MM.1S (cell line): ENCODE results near the gene BTBD9.

ENCODE experiments used
- DNase-seq: peaks from one replicate; pipeline ENCODE4 v3.0.0-alpha.2; 2015
- H2AFZ ChIP-seq: fragments of 300-600 bp; sonication (generic); 2 replicates; pipeline ENCODE4 v1.6.0; 2016; ENCODE audit warnings: antibody characterized with exemption, low read length
- H3F3A ChIP-seq: fragments of 300-600 bp; sonication (generic); 2 replicates; pipeline ENCODE4 v1.6.1; 2016; ENCODE audit warnings: mild to moderate bottlenecking, antibody characterized with exemption, low read length, moderate library complexity, mixed read lengths; ENCODE audit not compliant: insufficient read depth
- H3K27ac ChIP-seq: fragments of 300-600 bp; sonication (generic); 2 replicates; pipeline ENCODE4 v1.5.1; 2016; ENCODE audit warnings: mild to moderate bottlenecking, low read length
- H3K27me3 ChIP-seq: fragments of 300-600 bp; sonication (generic); replicated peaks from 2 replicates; pipeline ENCODE4 v1.6.0; 2016; ENCODE audit warnings: low read length; ENCODE audit not compliant: insufficient read depth
- H3K36me3 ChIP-seq: fragments of 300-600 bp; sonication (generic); replicated peaks from 2 replicates; pipeline ENCODE4 v1.6.1; 2016; ENCODE audit warnings: mild to moderate bottlenecking, low read length, mixed read lengths; ENCODE audit not compliant: insufficient read depth
- H3K4me1 ChIP-seq: fragments of 300-600 bp; sonication (generic); 2 replicates; pipeline ENCODE4 v1.6.1; 2016; ENCODE audit warnings: low read length, mixed read lengths
- H3K4me2 ChIP-seq: fragments of 300-600 bp; sonication (generic); 2 replicates; pipeline ENCODE4 v1.6.0; 2016; ENCODE audit warnings: low read depth, low read length
- H3K4me3 ChIP-seq: fragments of 300-600 bp; sonication (generic); 2 replicates; pipeline ENCODE4 v1.5.1; 2016; ENCODE audit warnings: low read length, mixed read lengths
- H3K79me2 ChIP-seq: fragments of 300-600 bp; sonication (generic); 2 replicates; pipeline ENCODE4 v1.6.1; 2016; ENCODE audit warnings: mixed run types, low read length, mixed read lengths
- H3K9ac ChIP-seq: fragments of 300-600 bp; sonication (generic); 2 replicates; pipeline ENCODE4 v1.6.1; 2016; ENCODE audit warnings: low read length, mixed read lengths
- H3K9me2 ChIP-seq: fragments of 300-600 bp; sonication (generic); replicated peaks from 2 replicates; pipeline ENCODE4 v1.6.1; 2016; ENCODE audit warnings: mild to moderate bottlenecking, low read length, mixed read lengths; ENCODE audit not compliant: insufficient read depth
- H3K9me3 ChIP-seq: fragments of 300-600 bp; sonication (generic); replicated peaks from 2 replicates; pipeline ENCODE4 v1.6.1; 2016; ENCODE audit warnings: mild to moderate bottlenecking, low read length, mixed read lengths; ENCODE audit not compliant: insufficient read depth
- H4K20me1 ChIP-seq: fragments of 300-600 bp; sonication (generic); 2 replicates; pipeline ENCODE4 v1.6.1; 2016; ENCODE audit warnings: mild to moderate bottlenecking, low read length, moderate library complexity, mixed read lengths; ENCODE audit not compliant: insufficient read depth
- CTCF ChIP-seq: fragments of 300-600 bp; sonication (generic); IDR thresholded peaks from 2 replicates; pipeline ENCODE4 v1.5.1; 2016; ENCODE audit warnings: antibody characterized with exemption, low read length, mixed read lengths
- EZH2 ChIP-seq: fragments of 300-600 bp; sonication (generic); optimal IDR thresholded peaks from 2 replicates; pipeline ENCODE3; 2017; ENCODE audit warnings: low read depth, mild to moderate bottlenecking, antibody characterized with exemption, low read length, mixed read lengths
- EZH2phosphoT487 ChIP-seq: fragments of 300-600 bp; sonication (generic); IDR thresholded peaks from 2 replicates; pipeline ENCODE4 v1.6.1; 2018; ENCODE audit warnings: antibody characterized with exemption, low read length

Gene BTBD9

GRCh38 chr6:38503032-38503773 lies 136.5 kb downstream of the BTBD9 start:
- no peaks in the 10 kb centered on the region for H3K9me3 ChIP-seq
- DNase-seq: no peak
- no peak overlapping the region for H3K9ac ChIP-seq
- no peaks in the 10 kb centered on the region for H4K20me1 ChIP-seq
- H3K4me1 ChIP-seq: no peaks in the 10 kb centered on the region
- H3K4me2 ChIP-seq: no peak overlapping the region
- H3K27me3 ChIP-seq: no peaks in the 10 kb centered on the region
- H2AFZ ChIP-seq: no peak overlapping the region
- no peaks in the 10 kb centered on the region for H3K36me3 ChIP-seq
- H3K9me2 ChIP-seq: no peaks in the 10 kb centered on the region
- no peak overlapping the region for H3K27ac ChIP-seq
- no peaks in the 10 kb centered on the region for H3K79me2 ChIP-seq
- no peaks in the 10 kb centered on the region for H3F3A ChIP-seq
- no peak for TF ChIP-seq EZH2
- no peak for TF ChIP-seq CTCF
- TF ChIP-seq EZH2phosphoT487: no peak
- no peak overlapping the region for H3K4me3 ChIP-seq

GRCh38 chr6:38502423-38502822 lies 137.3 kb downstream of the BTBD9 start:
- Histone ChIP-seq H3K9me2 (no peaks in the 10 kb centered on the region), H3K9me3 (no peaks in the 10 kb centered on the region), H3K4me2 (no peak overlapping the region), H2AFZ (no peak overlapping the region), H4K20me1 (no peaks in the 10 kb centered on the region), H3K9ac (no peak overlapping the region), H3K27ac (no peak overlapping the region), H3K4me1 (no peaks in the 10 kb centered on the region), H3K27me3 (no peaks in the 10 kb centered on the region), H3K4me3 (no peak overlapping the region), H3K36me3 (no peaks in the 10 kb centered on the region), H3F3A (no peaks in the 10 kb centered on the region), H3K79me2 (no peaks in the 10 kb centered on the region)
- no peak for DNase-seq
- TF ChIP-seq CTCF: no peak
- TF ChIP-seq EZH2: no peak
- TF ChIP-seq EZH2phosphoT487: no peak

GRCh38 chr6:38501931-38502330 lies 137.8 kb downstream of the BTBD9 start:
- Histone ChIP-seq H3K9ac (no peak overlapping the region), H3K4me2 (no peak overlapping the region), H3F3A (no peaks in the 10 kb centered on the region), H3K9me3 (no peaks in the 10 kb centered on the region), H3K27ac (no peak overlapping the region), H3K79me2 (no peaks in the 10 kb centered on the region), H3K9me2 (no peaks in the 10 kb centered on the region), H3K4me3 (no peak overlapping the region), H3K4me1 (no peaks in the 10 kb centered on the region), H3K36me3 (no peaks in the 10 kb centered on the region), H2AFZ (no peak overlapping the region), H3K27me3 (no peaks in the 10 kb centered on the region), H4K20me1 (no peaks in the 10 kb centered on the region)
- no peak for TF ChIP-seq EZH2phosphoT487
- no peak for DNase-seq

- Histone ChIP-seq H3K36me3 (no peaks in the 10 kb centered on the region), H3K79me2 (no peaks in the 10 kb centered on the region), H2AFZ (no peak overlapping the region), H3K9me3 (no peaks in the 10 kb centered on the region), H3K4me3 (no peak overlapping the region), H3K9ac (no peak overlapping the region), H4K20me1 (no peaks in the 10 kb centered on the region), H3K9me2 (no peaks in the 10 kb centered on the region), H3K4me1 (no peaks in the 10 kb centered on the region), H3K27ac (no peak overlapping the region), H3K27me3 (no peaks in the 10 kb centered on the region), H3F3A (no peaks in the 10 kb centered on the region), H3K4me2 (no peak overlapping the region)
- TF ChIP-seq EZH2 (no peak), CTCF (no peak), EZH2phosphoT487 (no peak)
- DNase-seq: no peak
Observed at GRCh38 chr6:38499529-38500096, 140.1 kb downstream of the BTBD9 start.
